Subcutaneous abdominal adipose tissue (tissue), 5 donors: ENCODE measurements around the gene PPWD1.
"Not testable (repeated sequence)": the region's sequence is repeated elsewhere in the genome, so short reads cannot be mapped to it uniquely, and the experiment has no call there.

Source experiments
- H3K27ac ChIP-seq: one replicate; pipeline ENCODE4 v1.7.0; 2013; ENCODE audit warnings: low read depth, mild to moderate bottlenecking, inconsistent platforms, low read length, moderate library complexity
- H3K27me3 ChIP-seq, 5 donors: one replicate each; pipeline ENCODE4 v1.7.0; 2013; ENCODE audit warnings: low read length in 5 of 5, inconsistent platforms in 1 of 5; ENCODE audit not compliant: control insufficient read depth in 5 of 5, insufficient read depth in 4 of 5
- H3K36me3 ChIP-seq, 5 donors: one replicate each; pipeline ENCODE4 v1.7.0; 2013; ENCODE audit warnings: low read length in 5 of 5; ENCODE audit not compliant: control insufficient read depth in 5 of 5, insufficient read depth in 5 of 5
- H3K4me1 ChIP-seq, 5 donors: one replicate each; pipeline ENCODE4 v1.7.0; 2013; ENCODE audit warnings: low read length in 5 of 5, mild to moderate bottlenecking in 3 of 5, moderate library complexity in 1 of 5; ENCODE audit not compliant: control insufficient read depth in 5 of 5, insufficient read depth in 5 of 5
- H3K4me3 ChIP-seq, 5 donors: one replicate each; pipeline ENCODE4 v1.7.0; 2013; ENCODE audit warnings: low read length in 5 of 5, low read depth in 1 of 5
- H3K9ac ChIP-seq, 5 donors: one replicate each; pipeline ENCODE4 v1.7.0; 2013; ENCODE audit warnings: low read length in 5 of 5, mild to moderate bottlenecking in 4 of 5, moderate library complexity in 3 of 5
- H3K9me3 ChIP-seq, 5 donors: one replicate each; pipeline ENCODE4 v1.7.0; 2013; ENCODE audit warnings: low read length in 5 of 5; ENCODE audit not compliant: control insufficient read depth in 5 of 5
- donor health status: healthy.
- donor health status: healthy.
- donor health status: healthy.
- donor health status: healthy.
- donor health status: healthy.

PPWD1 gene

GRCh38 chr5:65620021-65620420, 56.9 kb downstream of the PPWD1 start:
- Histone ChIP-seq H3K4me3 (no peak overlapping the region), H3K27me3 (no peaks in the 10 kb centered on the region), H3K9ac (no peak overlapping the region), H3K4me1 (peaks cover 0 to 19% (median 16%) of the 10 kb centered on the region in 5 donors), H3K9me3 (no peaks in the 10 kb centered on the region), H3K36me3 (peaks cover 0 to 12% (median 6%) of the 10 kb centered on the region in 5 donors), H3K27ac (no peak overlapping the region)

DNA sequence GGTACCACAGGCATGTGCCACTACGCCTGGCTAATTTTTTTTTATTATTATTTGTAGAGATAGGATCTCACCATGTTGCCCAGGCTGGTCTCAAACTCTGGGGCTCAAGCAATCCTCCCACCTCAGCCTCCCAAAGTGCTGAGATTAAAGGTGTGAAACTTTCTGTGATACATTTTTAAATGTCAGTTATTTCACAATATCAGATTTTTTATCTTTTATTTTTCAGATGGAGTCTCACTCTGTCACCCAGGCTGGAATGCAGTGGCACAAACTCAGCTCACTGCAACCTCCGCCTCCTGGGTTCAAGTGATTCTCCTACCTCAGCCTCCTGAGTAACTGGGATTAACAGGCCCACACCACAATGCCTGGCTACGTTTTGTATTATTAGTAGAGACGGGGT, 58.9 kb downstream of the PPWD1 start:
- not testable (repeated sequence) for H3K9me3 ChIP-seq, H3K36me3 ChIP-seq, H3K27me3 ChIP-seq, H3K4me3 ChIP-seq, H3K9ac ChIP-seq, H3K27ac ChIP-seq
- peaks cover 0 to 31% (median 28%) of the 10 kb centered on the region in 5 donors for H3K4me1 ChIP-seq

DNA sequence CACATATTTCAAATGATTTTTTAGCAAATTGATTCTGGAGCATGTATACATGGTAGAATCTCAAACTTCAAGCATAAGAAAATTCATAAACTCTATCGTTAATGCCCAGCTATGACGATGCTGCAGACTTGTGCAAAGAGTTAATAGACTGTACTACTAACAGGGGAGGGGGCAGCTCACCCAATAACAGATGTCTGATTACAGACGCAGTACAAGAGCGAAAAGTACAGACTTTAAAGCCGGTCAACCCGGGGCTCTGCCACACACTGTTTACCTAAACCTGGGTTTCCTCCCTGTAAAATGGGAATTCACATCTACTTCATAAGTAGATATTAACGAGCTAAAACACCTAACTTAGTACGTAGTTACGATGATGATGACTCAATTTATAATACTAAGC, 60.4 kb downstream of the PPWD1 start:
- H3K27ac ChIP-seq = no peak overlapping the region
- H3K9me3 ChIP-seq = no peaks in the 10 kb centered on the region
- H3K9ac ChIP-seq = peak overlapping the region; percentile 89 to 98 (median 94)
- peaks cover 0 to 31% (median 28%) of the 10 kb centered on the region in 5 donors for H3K4me1 ChIP-seq
- H3K27me3 ChIP-seq = no peaks in the 10 kb centered on the region
- H3K4me3 ChIP-seq = peak overlapping the region; percentile 85 to 99 (median 96)
- no peaks in the 10 kb centered on the region for H3K36me3 ChIP-seq

GRCh38 chr5:65624025-65624570, 61.0 kb downstream of the PPWD1 start, which contains the start of gene TRIM23:
Gene TRIM23, minus strand, starts transcription at chr5:65624333. Its CDS starts 59 bp downstream, at chr5:65624274.
- Histone ChIP-seq H3K4me3 (peak within 1 kb of the TSS; percentile 85 to 99 (median 96)), H3K4me1 (peaks cover 0 to 31% (median 28%) of the 10 kb centered on the region in 5 donors), H3K27ac (peak within 1 kb of the TSS; percentile 59), H3K9ac (peak within 1 kb of the TSS; percentile 92 to 98 (median 97)), H3K36me3 (peaks cover 0 to under 1% (median 0%) of the 10 kb centered on the region in 5 donors), H3K9me3 (no peaks in the 10 kb centered on the region), H3K27me3 (no peaks in the 10 kb centered on the region)

DNA sequence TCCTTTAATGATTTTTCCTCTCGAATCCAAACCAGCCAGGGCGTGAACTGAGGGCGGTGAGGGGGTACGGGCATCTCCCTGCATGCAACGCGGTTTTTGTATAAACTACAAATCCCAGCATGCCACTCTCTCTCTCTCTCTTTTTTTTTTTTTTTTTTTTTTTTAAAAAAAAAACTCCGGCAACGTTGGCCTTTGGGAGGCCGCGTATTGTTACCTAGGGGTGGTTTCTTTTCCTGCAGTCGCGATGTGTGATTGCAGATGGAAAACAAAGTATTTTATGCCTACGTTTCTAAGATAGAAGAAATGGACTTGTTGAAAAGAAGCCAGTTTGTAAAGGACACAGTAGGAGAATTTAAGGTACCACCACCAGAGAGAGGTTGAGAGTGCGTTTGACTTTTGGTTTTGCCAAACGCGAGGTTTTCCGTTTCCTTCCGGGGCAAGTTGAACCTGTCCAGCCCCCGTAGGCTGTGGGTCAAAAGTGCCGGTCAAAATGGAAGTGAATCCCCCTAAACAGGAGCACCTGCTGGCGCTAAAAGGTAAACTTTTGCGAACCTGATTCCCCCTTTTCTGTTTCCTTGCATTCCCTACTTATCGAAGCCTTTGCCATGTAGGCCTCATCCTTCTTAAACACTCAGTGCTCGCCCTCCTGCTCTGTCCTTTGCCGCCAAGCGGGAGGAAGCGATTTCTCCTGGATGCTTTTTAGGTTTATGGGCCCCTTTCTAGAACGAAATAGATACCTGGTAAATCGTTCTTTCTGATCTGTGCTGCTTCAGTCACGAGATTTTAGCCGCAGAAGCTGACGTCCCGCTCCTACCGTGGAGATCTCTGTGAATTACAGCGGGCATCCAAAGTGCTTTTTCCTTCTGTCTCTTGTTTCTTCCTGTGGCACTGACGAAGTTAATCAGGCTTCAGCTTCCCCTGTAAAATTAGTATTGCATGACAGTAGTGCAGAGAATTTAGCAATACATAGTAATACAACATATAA, 61.8 kb downstream of the PPWD1 start, which contains the start of the genes SHLD3 and TRAPPC13:
Gene SHLD3, plus strand, starts transcription at position 457 of the 985 bp plus-strand sequence. CDS start 4,561 bp downstream, outside the sequence.
Gene TRAPPC13, plus strand, starts transcription at position 457 of the 985 bp plus-strand sequence. Its CDS starts 34 bp downstream, at position 491.
- peaks cover 3 to 8% (median 5%) of the 10 kb centered on the region in 5 donors for H3K36me3 ChIP-seq
- H3K27ac ChIP-seq = peak within 1 kb of the TSS; percentile 59
- no peaks in the 10 kb centered on the region for H3K27me3 ChIP-seq
- no peaks in the 10 kb centered on the region for H3K9me3 ChIP-seq
- peak within 1 kb of the TSS; percentile 85 to 99 (median 96) for H3K4me3 ChIP-seq
- H3K9ac ChIP-seq = peak within 1 kb of the TSS; percentile 92 to 98 (median 97)
- peaks cover 0 to 31% (median 28%) of the 10 kb centered on the region in 5 donors for H3K4me1 ChIP-seq

- H3K4me3 ChIP-seq = peak overlapping the region; percentile 15 to 99 (median 89)
- H3K4me1 ChIP-seq = peaks cover 0 to 31% (median 28%) of the 10 kb centered on the region in 5 donors
- H3K36me3 ChIP-seq = peaks cover 4 to 10% (median 6%) of the 10 kb centered on the region in 5 donors
- H3K9ac ChIP-seq = peak overlapping the region in 3 of 5 donors; percentile 92 to 97 (median 94)
- H3K9me3 ChIP-seq = no peaks in the 10 kb centered on the region
- no peak overlapping the region for H3K27ac ChIP-seq
- H3K27me3 ChIP-seq = no peaks in the 10 kb centered on the region
Observed at GRCh38 chr5:65625743-65626142, 62.6 kb downstream of the PPWD1 start.

- Histone ChIP-seq H3K27me3 (no peaks in the 10 kb centered on the region), H3K27ac (no peak overlapping the region), H3K4me3 (no peak overlapping the region), H3K9ac (no peak overlapping the region), H3K36me3 (peaks cover 4 to 17% (median 7%) of the 10 kb centered on the region in 5 donors), H3K9me3 (no peaks in the 10 kb centered on the region), H3K4me1 (peaks cover 0 to 8% (median 3%) of the 10 kb centered on the region in 5 donors)
Observed at GRCh38 chr5:65630981-65631380, 67.9 kb downstream of the PPWD1 start.
